Activated B cell treated with CpG ODN at 0.5 μM for 24 hours (primary cell): ENCODE measurements around the gene CXCL5. TPM values are rescaled to one million over a fixed set of nuclear protein-coding genes. Genes with fewer than 3 reads are reported as not detected.

Experiments
- ATAC-seq: fragments of 200-7000 bp; cut with Tn5 transposase; one replicate; pipeline ENCODE4 v1.10.0; 2021; ENCODE audit warnings: low read depth, mild to moderate bottlenecking, moderate library complexity
- CTCF ChIA-PET: fragments of 350-600 bp; sonication (Branson Sonifier 250); formaldehyde crosslinking; loops from one replicate; lab custom pipeline; 2021; ENCODE audit warnings: antibody characterized with exemption; lab: Charles Lee
- POLR2A ChIA-PET: fragments of 350-600 bp; sonication (Branson Sonifier 250); formaldehyde crosslinking; loops from one replicate; lab custom pipeline; 2021; ENCODE audit warnings: antibody characterized with exemption; lab: Charles Lee
- DNase-seq: peaks from one replicate; pipeline ENCODE4 v3.0.0; 2022
- H3K27ac Mint-ChIP-seq: one replicate; pipeline ENCODE4 v1.8.0; 2020; ENCODE audit warnings: mixed read lengths
- H3K27me3 Mint-ChIP-seq: one replicate; pipeline ENCODE4 v1.8.0; 2021; ENCODE audit warnings: mixed read lengths
- H3K36me3 Mint-ChIP-seq: one replicate; pipeline ENCODE4 v1.8.0; 2021; ENCODE audit warnings: low read depth, mixed read lengths
- H3K4me1 Mint-ChIP-seq: one replicate; pipeline ENCODE4 v1.8.0; 2021; ENCODE audit warnings: mixed read lengths
- H3K4me3 Mint-ChIP-seq: one replicate; pipeline ENCODE4 v1.8.0; 2020; ENCODE audit warnings: mild to moderate bottlenecking, mixed read lengths
- H3K9me3 Mint-ChIP-seq: one replicate; pipeline ENCODE4 v1.8.0; 2020; ENCODE audit warnings: mixed read lengths
- CTCF ChIP-seq: fragments of 200-600 bp; IDR thresholded peaks from one replicate; pipeline ENCODE4 v1.8.0; 2022; ENCODE audit warnings: antibody characterized with exemption, mild to moderate bottlenecking
- intact Hi-C: fragments of 100-400 bp; cut with micrococcal nuclease; formaldehyde crosslinking; loops from one replicate; pipeline ENCODE4 v1.15.1; 2024
- total RNA-seq: library from RNA; stranded (reverse); gene quantifications from 2 replicates; pipeline ENCODE4 v1.2.3, GENCODE V29; 2022

The CXCL5 gene
- total RNA-seq = not detected in 2 replicates

GRCh38 chr4:73998040-73999011, at the start of gene CXCL5:
TSS of gene CXCL5 (minus strand) at chr4:73998677. CDS start at chr4:73998581, 96 bp downstream.
- no peak within 1 kb of the TSS for H3K4me3 Mint-ChIP-seq
- no peak for DNase-seq
- no peaks in the 10 kb centered on the region for H3K4me1 Mint-ChIP-seq
- ATAC-seq = no peak
- ChIA-PET POLR2A (no interaction called here), CTCF (no interaction called here)
- H3K9me3 Mint-ChIP-seq = no peaks in the 10 kb centered on the region
- no peaks in the 10 kb centered on the region for H3K36me3 Mint-ChIP-seq
- H3K27me3 Mint-ChIP-seq = peaks cover 23% of the 10 kb centered on the region
- H3K27ac Mint-ChIP-seq = no peak within 1 kb of the TSS
- intact Hi-C loops = no loop called here
- TF ChIP-seq CTCF = no peak

GRCh38 chr4:74047152-74047551, 48.7 kb upstream of the CXCL5 start:
- Mint-ChIP-seq H3K36me3 (no peaks in the 10 kb centered on the region), H3K27ac (no peak overlapping the region), H3K9me3 (peaks cover 20% of the 10 kb centered on the region), H3K27me3 (peaks cover 12% of the 10 kb centered on the region), H3K4me3 (no peak overlapping the region), H3K4me1 (no peaks in the 10 kb centered on the region)
- intact Hi-C loops = no loop called here
- ATAC-seq (no peak), DNase-seq (no peak)
- CTCF ChIA-PET = no interaction called here
- POLR2A ChIA-PET = no interaction called here
- TF ChIP-seq CTCF = no peak

GRCh38 chr4:74045772-74046171, 47.3 kb upstream of the CXCL5 start:
- Mint-ChIP-seq H3K36me3 (no peaks in the 10 kb centered on the region), H3K4me3 (no peak overlapping the region), H3K27ac (no peak overlapping the region), H3K9me3 (peaks cover 15% of the 10 kb centered on the region), H3K27me3 (peaks cover 16% of the 10 kb centered on the region), H3K4me1 (no peaks in the 10 kb centered on the region)
- no peak for DNase-seq
- ChIA-PET POLR2A (no interaction called here), CTCF (no interaction called here)
- no peak for ATAC-seq
- intact Hi-C loops = no loop called here
- TF ChIP-seq CTCF = no peak

GRCh38 chr4:74045247-74045646, 46.8 kb upstream of the CXCL5 start:
- ATAC-seq (no peak), DNase-seq (no peak)
- Mint-ChIP-seq H3K27me3 (peaks cover 20% of the 10 kb centered on the region), H3K36me3 (no peaks in the 10 kb centered on the region), H3K9me3 (peaks cover 15% of the 10 kb centered on the region), H3K4me3 (no peak overlapping the region), H3K4me1 (no peaks in the 10 kb centered on the region), H3K27ac (no peak overlapping the region)
- intact Hi-C loops = no loop called here
- ChIA-PET CTCF (no interaction called here), POLR2A (no interaction called here)
- no peak for TF ChIP-seq CTCF

GRCh38 chr4:74044677-74045076, 46.2 kb upstream of the CXCL5 start:
- TF ChIP-seq CTCF = no peak
- Mint-ChIP-seq H3K4me1 (no peaks in the 10 kb centered on the region), H3K9me3 (peaks cover 15% of the 10 kb centered on the region), H3K4me3 (no peak overlapping the region), H3K27me3 (peaks cover 23% of the 10 kb centered on the region), H3K27ac (no peak overlapping the region), H3K36me3 (no peaks in the 10 kb centered on the region)
- CTCF ChIA-PET = no interaction called here
- intact Hi-C loops = no loop called here
- ATAC-seq (no peak), DNase-seq (no peak)
- POLR2A ChIA-PET = interaction anchor here (0.7 kb wide), 1 partner anchor 12 kb away, joined by 5 read pairs; no protein-coding TSS in a partner anchor
